DND-41 (cell line): ENCODE measurements around the gene LLPH.

Experiments used
- CTCF ChIP-seq: IDR thresholded peaks from 2 replicates; pipeline ENCODE4 v1.5.1; 2012; ENCODE audit warnings: borderline replicate concordance, low read length, moderate library complexity, mild to moderate bottlenecking; ENCODE audit not compliant: poor library complexity, severe bottlenecking; ENCODE audit errors: extremely low read depth
- EZH2 ChIP-seq: IDR thresholded peaks from 3 replicates; pipeline ENCODE4 v1.6.1; 2012; ENCODE audit warnings: borderline replicate concordance, low read depth, mild to moderate bottlenecking, moderate library complexity, low read length, inconsistent platforms; ENCODE audit not compliant: severe bottlenecking

GRCh38 chr12:66129934-66130266 is 650 bp downstream of the LLPH start:
- TF ChIP-seq EZH2 (no peak), CTCF (no peak)
